ENCODE measurements around the gene ZBTB5. TPM values are rescaled to one million over a fixed set of nuclear protein-coding genes. Genes with fewer than 3 reads are reported as not detected.

ZBTB5 gene
- total and polyA plus RNA-seq, 2 of the 13 experiments (the other 11 are each of a cell fraction or from before 2014, with no cell fraction given) = 12.5 to 20.5 TPM

DNA sequence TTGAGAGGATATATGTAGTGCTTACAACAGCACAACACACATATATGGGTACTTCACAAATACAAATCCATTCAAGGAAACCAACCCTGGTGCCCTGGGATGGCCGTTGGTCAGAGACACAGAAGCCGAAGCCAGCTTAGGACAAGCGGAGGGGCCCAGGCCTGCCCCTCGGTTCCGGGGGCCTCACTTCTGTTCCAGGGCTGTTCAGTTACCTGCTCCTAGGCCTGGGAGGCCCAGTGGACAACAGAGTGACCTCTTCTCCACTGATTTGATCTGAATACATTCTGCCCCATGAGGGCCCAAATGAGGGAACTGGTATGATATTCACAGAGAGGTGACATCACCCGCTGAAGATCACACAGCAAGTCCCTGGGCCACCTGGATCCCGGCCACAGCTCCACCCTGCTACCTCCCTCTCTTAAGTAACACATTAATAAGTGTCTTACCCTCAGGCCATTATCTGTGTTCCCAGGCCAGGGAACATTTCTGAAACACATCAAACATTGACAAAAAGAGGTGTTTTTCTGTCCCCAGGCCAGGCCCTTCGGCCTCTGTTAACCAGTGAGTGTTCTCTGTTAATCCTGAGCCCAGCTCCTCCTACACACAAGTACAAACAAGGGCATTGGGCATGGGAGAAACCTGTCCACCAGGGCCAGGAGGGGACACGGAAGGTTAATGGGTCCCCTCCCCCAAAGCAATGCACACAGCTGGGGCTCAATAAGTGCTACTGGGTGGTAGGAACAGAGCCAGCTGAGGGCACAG is 47.2 kb downstream of the ZBTB5 start (continued):
- TF ChIP-seq, protein P1, sequence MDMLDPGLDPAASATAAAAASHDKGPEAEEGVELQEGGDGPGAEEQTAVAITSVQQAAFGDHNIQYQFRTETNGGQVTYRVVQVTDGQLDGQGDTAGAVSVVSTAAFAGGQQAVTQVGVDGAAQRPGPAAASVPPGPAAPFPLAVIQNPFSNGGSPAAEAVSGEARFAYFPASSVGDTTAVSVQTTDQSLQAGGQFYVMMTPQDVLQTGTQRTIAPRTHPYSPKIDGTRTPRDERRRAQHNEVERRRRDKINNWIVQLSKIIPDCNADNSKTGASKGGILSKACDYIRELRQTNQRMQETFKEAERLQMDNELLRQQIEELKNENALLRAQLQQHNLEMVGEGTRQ (IDR thresholded peaks at IDR 0.05; ENCODE audit: low read depth, low read length) = no peak
- TF ChIP-seq, protein P1 (CRISPR knock-in tag; IDR thresholded peaks at IDR 0.05; ENCODE audit: borderline replicate concordance) = no peak
- TF ChIP-seq, protein P2, sequence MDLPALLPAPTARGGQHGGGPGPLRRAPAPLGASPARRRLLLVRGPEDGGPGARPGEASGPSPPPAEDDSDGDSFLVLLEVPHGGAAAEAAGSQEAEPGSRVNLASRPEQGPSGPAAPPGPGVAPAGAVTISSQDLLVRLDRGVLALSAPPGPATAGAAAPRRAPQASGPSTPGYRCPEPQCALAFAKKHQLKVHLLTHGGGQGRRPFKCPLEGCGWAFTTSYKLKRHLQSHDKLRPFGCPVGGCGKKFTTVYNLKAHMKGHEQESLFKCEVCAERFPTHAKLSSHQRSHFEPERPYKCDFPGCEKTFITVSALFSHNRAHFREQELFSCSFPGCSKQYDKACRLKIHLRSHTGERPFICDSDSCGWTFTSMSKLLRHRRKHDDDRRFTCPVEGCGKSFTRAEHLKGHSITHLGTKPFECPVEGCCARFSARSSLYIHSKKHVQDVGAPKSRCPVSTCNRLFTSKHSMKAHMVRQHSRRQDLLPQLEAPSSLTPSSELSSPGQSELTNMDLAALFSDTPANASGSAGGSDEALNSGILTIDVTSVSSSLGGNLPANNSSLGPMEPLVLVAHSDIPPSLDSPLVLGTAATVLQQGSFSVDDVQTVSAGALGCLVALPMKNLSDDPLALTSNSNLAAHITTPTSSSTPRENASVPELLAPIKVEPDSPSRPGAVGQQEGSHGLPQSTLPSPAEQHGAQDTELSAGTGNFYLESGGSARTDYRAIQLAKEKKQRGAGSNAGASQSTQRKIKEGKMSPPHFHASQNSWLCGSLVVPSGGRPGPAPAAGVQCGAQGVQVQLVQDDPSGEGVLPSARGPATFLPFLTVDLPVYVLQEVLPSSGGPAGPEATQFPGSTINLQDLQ (CRISPR knock-in tag; IDR thresholded peaks at IDR 0.05) = peak; percentile 43; the same call in 1 of the 2 replicates
- no peak for TF ChIP-seq ZNF615 (CRISPR knock-in tag; IDR thresholded peaks at IDR 0.05; ENCODE audit: borderline replicate concordance)
- TF ChIP-seq ZZZ3 (CRISPR knock-in tag; IDR thresholded peaks at IDR 0.05; ENCODE audit: borderline replicate concordance) = no peak
- no peak for TF ChIP-seq STAG1 (CRISPR knock-in tag; IDR thresholded peaks at IDR 0.05)
- TF ChIP-seq ZNF205 (CRISPR knock-in tag; IDR thresholded peaks at IDR 0.05) = 0 out of 2 replicates have a peak, but pooled peaks have one; percentile 10
- TF ChIP-seq, protein P3, sequence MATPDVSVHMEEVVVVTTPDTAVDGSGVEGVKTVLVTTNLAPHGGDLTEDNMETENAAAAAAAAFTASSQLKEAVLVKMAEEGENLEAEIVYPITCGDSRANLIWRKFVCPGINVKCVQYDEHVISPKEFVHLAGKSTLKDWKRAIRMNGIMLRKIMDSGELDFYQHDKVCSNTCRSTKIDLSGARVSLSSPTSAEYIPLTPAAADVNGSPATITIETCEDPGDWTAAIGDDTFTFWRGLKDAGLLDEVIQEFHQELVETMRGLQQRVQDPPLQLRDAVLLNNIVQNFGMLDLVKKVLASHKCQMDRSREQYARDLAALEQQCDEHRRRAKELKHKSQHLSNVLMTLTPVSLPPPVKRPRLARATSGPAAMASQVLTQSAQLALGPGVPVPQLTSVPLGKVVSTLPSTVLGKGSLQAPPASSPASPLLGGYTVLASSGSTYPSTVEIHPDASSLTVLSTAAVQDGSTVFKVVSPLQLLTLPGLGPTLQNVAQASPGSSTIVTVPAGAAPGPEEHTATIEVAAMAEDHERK (CRISPR knock-in tag; IDR thresholded peaks at IDR 0.05; ENCODE audit: low read depth) = no peak
- TF ChIP-seq ZNF879 (CRISPR knock-in tag; IDR thresholded peaks at IDR 0.05) = no peak
- TF ChIP-seq, protein P4, sequence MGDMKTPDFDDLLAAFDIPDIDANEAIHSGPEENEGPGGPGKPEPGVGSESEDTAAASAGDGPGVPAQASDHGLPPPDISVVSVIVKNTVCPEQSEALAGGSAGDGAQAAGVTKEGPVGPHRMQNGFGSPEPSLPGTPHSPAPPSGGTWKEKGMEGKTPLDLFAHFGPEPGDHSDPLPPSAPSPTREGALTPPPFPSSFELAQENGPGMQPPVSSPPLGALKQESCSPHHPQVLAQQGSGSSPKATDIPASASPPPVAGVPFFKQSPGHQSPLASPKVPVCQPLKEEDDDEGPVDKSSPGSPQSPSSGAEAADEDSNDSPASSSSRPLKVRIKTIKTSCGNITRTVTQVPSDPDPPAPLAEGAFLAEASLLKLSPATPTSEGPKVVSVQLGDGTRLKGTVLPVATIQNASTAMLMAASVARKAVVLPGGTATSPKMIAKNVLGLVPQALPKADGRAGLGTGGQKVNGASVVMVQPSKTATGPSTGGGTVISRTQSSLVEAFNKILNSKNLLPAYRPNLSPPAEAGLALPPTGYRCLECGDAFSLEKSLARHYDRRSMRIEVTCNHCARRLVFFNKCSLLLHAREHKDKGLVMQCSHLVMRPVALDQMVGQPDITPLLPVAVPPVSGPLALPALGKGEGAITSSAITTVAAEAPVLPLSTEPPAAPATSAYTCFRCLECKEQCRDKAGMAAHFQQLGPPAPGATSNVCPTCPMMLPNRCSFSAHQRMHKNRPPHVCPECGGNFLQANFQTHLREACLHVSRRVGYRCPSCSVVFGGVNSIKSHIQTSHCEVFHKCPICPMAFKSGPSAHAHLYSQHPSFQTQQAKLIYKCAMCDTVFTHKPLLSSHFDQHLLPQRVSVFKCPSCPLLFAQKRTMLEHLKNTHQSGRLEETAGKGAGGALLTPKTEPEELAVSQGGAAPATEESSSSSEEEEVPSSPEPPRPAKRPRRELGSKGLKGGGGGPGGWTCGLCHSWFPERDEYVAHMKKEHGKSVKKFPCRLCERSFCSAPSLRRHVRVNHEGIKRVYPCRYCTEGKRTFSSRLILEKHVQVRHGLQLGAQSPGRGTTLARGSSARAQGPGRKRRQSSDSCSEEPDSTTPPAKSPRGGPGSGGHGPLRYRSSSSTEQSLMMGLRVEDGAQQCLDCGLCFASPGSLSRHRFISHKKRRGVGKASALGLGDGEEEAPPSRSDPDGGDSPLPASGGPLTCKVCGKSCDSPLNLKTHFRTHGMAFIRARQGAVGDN (CRISPR knock-in tag; IDR thresholded peaks at IDR 0.05) = peak; percentile 43
- TF ChIP-seq ZBTB8A (CRISPR knock-in tag; IDR thresholded peaks at IDR 0.05; ENCODE audit: borderline replicate concordance, low read depth) = no peak
- TF ChIP-seq, protein P5, sequence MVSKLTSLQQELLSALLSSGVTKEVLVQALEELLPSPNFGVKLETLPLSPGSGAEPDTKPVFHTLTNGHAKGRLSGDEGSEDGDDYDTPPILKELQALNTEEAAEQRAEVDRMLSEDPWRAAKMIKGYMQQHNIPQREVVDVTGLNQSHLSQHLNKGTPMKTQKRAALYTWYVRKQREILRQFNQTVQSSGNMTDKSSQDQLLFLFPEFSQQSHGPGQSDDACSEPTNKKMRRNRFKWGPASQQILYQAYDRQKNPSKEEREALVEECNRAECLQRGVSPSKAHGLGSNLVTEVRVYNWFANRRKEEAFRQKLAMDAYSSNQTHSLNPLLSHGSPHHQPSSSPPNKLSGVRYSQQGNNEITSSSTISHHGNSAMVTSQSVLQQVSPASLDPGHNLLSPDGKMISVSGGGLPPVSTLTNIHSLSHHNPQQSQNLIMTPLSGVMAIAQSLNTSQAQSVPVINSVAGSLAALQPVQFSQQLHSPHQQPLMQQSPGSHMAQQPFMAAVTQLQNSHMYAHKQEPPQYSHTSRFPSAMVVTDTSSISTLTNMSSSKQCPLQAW (CRISPR knock-in tag; IDR thresholded peaks at IDR 0.05) = no peak
- TF ChIP-seq, protein P6, sequence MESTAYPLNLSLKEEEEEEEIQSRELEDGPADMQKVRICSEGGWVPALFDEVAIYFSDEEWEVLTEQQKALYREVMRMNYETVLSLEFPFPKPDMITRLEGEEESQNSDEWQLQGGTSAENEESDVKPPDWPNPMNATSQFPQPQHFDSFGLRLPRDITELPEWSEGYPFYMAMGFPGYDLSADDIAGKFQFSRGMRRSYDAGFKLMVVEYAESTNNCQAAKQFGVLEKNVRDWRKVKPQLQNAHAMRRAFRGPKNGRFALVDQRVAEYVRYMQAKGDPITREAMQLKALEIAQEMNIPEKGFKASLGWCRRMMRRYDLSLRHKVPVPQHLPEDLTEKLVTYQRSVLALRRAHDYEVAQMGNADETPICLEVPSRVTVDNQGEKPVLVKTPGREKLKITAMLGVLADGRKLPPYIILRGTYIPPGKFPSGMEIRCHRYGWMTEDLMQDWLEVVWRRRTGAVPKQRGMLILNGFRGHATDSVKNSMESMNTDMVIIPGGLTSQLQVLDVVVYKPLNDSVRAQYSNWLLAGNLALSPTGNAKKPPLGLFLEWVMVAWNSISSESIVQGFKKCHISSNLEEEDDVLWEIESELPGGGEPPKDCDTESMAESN (CRISPR knock-in tag; conservative IDR thresholded peaks at IDR 0.05) = 0 out of 2 replicates have a peak, but pooled peaks have one; percentile 35

Data from HepG2 (cell line).